ENCODE results near the gene TMTC1.

- TF ChIP-seq CTCF (IDR thresholded peaks at IDR 0.05) (no peak), POLR2A (IDR thresholded peaks at IDR 0.05) (no peak)
Measured at GRCh38 chr12:29627221-29627620, 156.5 kb downstream of the TMTC1 start.

Data from uterus (tissue), 2 donors.